22Rv1 (cell line): ENCODE data around the gene DNM2.
"Not testable (repeated sequence)": the region's sequence is repeated elsewhere in the genome, so short reads cannot be mapped to it uniquely, and the experiment has no call there.

ENCODE experiments used
- H3K27ac ChIP-seq: fragments of 450-650 bp; 2 replicates; pipeline ENCODE4 v1.5.1; 2017
- CTCF ChIP-seq: fragments of 450-650 bp; IDR thresholded peaks from 2 replicates; pipeline ENCODE4 v1.5.1; 2017; ENCODE audit warnings: mild to moderate bottlenecking
- ZFX ChIP-seq: fragments of 450-650 bp; IDR thresholded peaks from 2 replicates; pipeline ENCODE4 v1.6.1; 2017; ENCODE audit warnings: antibody characterized with exemption, borderline replicate concordance

DNM2 gene

DNA sequence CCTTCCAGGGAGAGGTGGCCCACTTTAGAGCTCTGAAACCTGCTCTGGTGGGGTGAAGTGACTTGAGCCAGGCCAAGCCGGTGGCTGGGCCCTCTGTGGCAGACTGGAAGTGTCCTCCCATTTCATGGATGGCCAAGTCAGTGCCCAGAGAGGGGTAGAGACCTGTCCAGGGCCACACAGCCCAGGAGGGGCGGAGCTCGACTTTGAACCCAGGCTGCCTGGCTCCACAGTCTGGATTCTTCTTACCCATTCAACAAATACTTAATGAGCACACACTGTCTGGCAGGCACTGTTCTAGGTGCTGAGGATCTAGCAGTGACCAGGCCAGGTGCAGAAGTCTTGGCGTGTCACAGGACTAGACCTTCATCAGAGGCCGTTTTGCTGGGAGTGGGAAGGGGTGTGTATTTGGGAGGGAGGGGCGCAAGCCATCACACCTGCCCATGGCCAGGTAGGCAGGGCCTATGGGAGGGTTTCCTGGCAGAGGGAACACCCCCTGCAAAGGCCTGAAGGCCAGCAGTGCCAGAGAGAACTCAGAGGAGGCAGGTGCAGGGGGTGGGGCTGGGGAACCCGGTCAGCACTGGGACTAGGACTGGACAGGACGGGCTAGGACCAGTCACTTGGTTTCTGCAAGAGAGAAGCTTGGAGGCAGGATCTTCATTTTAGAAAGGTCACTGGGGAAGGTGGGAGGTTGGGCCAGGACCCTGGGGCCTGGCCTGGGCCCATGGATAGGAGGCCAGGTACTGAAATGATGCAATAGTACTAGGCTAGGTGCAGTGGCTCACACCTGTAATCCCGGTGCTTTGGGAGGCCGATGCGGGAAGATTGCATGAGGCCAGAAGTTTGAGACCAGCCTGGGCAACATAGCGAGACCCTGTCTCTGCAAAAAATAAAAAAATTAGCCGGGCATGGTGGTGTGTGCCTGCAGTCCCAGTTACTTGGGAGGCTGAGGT lies 31.8 kb downstream of the DNM2 start:
- TF ChIP-seq CTCF (no peak), ZFX (no peak)

GRCh38 chr19:10751109-10751953 lies 33.5 kb downstream of the DNM2 start:
- no peak for TF ChIP-seq CTCF
- no peak overlapping the region for H3K27ac ChIP-seq

More for the DNA sequence above, 31.8 kb downstream of the DNM2 start:
- H3K27ac ChIP-seq: peak overlapping the region; percentile 38

GRCh38 chr19:10752237-10752912 lies 34.5 kb downstream of the DNM2 start:
- TF ChIP-seq ZFX: no peak
- TF ChIP-seq CTCF: no peak
- H3K27ac ChIP-seq: no peak overlapping the region

- no peak for TF ChIP-seq ZFX
- no peak for TF ChIP-seq CTCF
- no peak overlapping the region for H3K27ac ChIP-seq
Measured at GRCh38 chr19:10752913-10753704, 35.2 kb downstream of the DNM2 start.

DNA sequence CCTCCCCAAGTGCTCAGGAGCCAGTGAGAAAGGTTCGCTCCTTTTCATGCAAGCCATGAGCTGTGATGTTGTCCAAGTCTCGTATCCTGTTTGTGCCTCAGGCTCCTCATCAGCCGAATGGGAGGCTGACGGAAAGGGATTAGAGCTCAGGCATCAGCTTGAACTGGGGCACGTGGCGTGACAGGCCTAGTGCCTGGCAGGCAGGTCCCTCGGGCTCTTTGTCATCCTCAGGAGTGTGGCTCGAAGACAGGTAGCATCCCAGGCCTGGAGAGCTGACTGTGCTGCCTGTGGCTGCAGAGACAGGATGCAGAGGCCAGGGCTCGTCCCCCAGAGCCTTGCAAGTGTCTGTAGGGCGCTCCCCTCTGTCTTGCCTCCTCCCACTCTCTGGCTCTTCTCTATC lies 38.5 kb downstream of the DNM2 start:
- H3K27ac ChIP-seq: no peak overlapping the region
- TF ChIP-seq ZFX (no peak), CTCF (no peak)

GRCh38 chr19:10756791-10757190 lies 38.9 kb downstream of the DNM2 start:
- H3K27ac ChIP-seq: no peak overlapping the region
- no peak for TF ChIP-seq CTCF
- TF ChIP-seq ZFX: no peak

DNA sequence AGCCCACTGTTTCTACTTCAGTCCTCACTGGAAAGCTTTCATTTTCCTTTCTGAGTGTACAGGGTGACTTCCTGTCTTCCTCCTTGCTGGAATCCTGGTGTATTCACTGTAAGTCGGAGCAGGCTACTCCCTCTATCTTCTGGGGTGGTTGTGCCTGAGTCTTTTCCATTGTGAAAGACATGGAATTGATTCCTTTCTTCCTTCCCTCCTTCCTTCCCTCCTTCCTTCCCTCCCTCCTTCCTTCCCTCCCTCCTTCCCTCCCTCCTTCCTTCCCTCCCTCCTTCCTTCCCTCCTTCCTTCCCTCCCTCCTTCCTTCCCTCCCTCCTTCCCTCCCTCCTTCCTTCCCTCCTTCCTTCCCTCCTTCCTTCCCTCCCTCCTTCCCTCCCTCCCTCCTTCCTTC lies 40.2 kb downstream of the DNM2 start:
- not testable (repeated sequence) for H3K27ac ChIP-seq
